GM13976 (cell line): ENCODE measurements around the gene ADCY7.

Experiments
- DNase-seq: peaks from one replicate; pipeline ENCODE4 v3.0.0; 2012; ENCODE audit warnings: low spot score
- in situ Hi-C: fragments of 300-500 bp; cut with MboI; formaldehyde crosslinking; loops from one replicate; pipeline ENCODE4 v1.12.0; 2022; ENCODE audit warnings: low sequenced_read_pairs, mixed read lengths, inconsistent platforms; ENCODE audit not compliant: unreplicated experiment
- TF ChIP-seq, protein P1 (sequence below): IDR thresholded peaks from 2 replicates; pipeline ENCODE4 v1.5.1; 2012; ENCODE audit warnings: borderline replicate concordance, mild to moderate bottlenecking; ENCODE audit not compliant: insufficient read depth; ENCODE audit errors: extremely low read depth, missing control alignments, control extremely low read depth

ADCY7 gene

GRCh38 chr16:50354082-50354481, 87.7 kb downstream of the ADCY7 start:
- in situ Hi-C loops: no loop called here
- DNase-seq: no peak
- TF ChIP-seq, protein P1, sequence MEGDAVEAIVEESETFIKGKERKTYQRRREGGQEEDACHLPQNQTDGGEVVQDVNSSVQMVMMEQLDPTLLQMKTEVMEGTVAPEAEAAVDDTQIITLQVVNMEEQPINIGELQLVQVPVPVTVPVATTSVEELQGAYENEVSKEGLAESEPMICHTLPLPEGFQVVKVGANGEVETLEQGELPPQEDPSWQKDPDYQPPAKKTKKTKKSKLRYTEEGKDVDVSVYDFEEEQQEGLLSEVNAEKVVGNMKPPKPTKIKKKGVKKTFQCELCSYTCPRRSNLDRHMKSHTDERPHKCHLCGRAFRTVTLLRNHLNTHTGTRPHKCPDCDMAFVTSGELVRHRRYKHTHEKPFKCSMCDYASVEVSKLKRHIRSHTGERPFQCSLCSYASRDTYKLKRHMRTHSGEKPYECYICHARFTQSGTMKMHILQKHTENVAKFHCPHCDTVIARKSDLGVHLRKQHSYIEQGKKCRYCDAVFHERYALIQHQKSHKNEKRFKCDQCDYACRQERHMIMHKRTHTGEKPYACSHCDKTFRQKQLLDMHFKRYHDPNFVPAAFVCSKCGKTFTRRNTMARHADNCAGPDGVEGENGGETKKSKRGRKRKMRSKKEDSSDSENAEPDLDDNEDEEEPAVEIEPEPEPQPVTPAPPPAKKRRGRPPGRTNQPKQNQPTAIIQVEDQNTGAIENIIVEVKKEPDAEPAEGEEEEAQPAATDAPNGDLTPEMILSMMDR: no peak

DNA sequence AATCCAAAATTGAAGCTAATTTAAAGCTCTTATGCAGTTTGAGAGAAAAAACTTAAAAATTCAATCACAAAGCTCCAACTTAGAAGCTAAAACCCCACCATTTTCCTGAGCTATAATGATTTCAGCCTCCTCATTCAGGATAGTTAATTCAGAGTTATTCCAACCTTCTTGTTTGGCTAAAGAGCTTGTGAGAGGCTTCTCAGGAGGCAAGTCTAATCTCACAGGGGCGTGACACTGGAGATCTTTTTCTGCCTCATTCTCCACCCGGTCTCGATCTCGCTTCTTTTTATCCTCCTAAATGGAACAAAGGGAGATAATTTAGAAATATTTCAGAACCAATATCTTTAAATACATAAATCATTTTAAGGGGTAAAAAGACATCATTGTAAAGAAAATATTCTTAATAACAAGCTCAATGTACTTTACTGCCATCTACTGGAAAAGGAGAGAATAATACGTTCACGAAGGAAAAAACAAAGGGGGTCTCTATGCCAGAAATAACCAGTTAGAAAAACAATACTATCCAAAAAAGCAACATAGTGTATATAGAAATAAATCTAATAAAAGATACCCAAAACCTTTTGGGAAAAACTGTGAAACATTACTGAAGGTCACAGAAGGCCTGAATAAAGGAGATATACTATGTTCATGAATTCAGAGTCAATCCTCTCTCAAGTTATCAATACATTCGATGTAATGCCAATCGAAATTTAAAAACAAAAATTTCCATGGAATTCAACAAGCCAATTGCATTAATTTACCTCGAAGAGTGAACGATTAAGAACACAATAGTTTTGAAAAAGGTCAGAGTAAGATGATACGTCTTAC, 88.5 kb downstream of the ADCY7 start:
- TF ChIP-seq, protein P1: peak; percentile 16
- in situ Hi-C loops: no loop called here
- no peak for DNase-seq

GRCh38 chr16:50359626-50360025, 93.3 kb downstream of the ADCY7 start:
- TF ChIP-seq, protein P1: no peak
- DNase-seq: no peak
- in situ Hi-C loops: no loop called here

GRCh38 chr16:50360033-50360778, 93.9 kb downstream of the ADCY7 start:
- DNase-seq: no peak
- TF ChIP-seq, protein P1: no peak
- in situ Hi-C loops: no loop called here

- TF ChIP-seq, protein P1: no peak
- in situ Hi-C loops: no loop called here
- DNase-seq: no peak
These were observed 94.4 kb downstream of the ADCY7 start for GRCh38 chr16:50360779-50361178.

DNA sequence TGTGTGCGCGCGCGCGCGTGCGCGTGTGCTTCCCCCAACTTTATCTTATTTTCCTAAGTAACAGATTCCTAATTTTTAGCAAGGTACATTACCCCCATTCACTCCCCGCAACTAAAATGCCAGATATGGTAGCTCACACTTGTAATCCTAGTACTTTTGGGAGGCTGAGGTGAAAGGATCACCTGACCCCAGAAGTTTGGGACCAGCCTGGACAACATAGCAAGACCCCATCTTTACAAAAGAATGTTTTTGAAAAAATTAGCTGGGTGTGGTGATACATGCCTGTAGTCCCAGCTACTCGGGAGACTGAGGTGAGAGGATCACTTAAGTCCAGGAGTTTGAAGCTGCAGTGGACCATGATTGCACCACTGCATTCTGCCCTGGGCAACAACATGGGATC, 97.3 kb downstream of the ADCY7 start:
- in situ Hi-C loops: no loop called here
- TF ChIP-seq, protein P1: no peak
- no peak for DNase-seq
